HepG2 (cell line): ENCODE results near the gene JAGN1. TPM values are rescaled to one million over a fixed set of nuclear protein-coding genes. Genes with fewer than 3 reads are reported as not detected.

Experiments used
- KMT2A ChIP-seq: sonication (generic); formaldehyde crosslinking; IDR thresholded peaks from 2 replicates; pipeline ENCODE4 v1.4.0; 2020; ENCODE audit warnings: missing genetic modification reagents
- POLR2G ChIP-seq: fragments of 200-400 bp; formaldehyde crosslinking; IDR thresholded peaks from 2 replicates; pipeline ENCODE4 v1.6.1; 2018; ENCODE audit warnings: mild to moderate bottlenecking, low read depth, low read length, moderate library complexity
- SMARCC2 ChIP-seq: fragments of 450-650 bp; IDR thresholded peaks from 2 replicates; pipeline ENCODE4 v1.6.1; 2017; ENCODE audit warnings: antibody characterized with exemption, mild to moderate bottlenecking
- ZNF382 ChIP-seq: sonication (generic); formaldehyde crosslinking; IDR thresholded peaks from 2 replicates; pipeline ENCODE4 v1.5.0; 2020; ENCODE audit warnings: missing genetic modification reagents, mild to moderate bottlenecking, borderline replicate concordance
- ZNF644 ChIP-seq: IDR thresholded peaks from 2 replicates; pipeline ENCODE4 v1.6.1; 2016; ENCODE audit warnings: low read depth
- ZNF746 ChIP-seq: sonication (generic); formaldehyde crosslinking; IDR thresholded peaks from 2 replicates; pipeline ENCODE4 v1.8.0; 2022; ENCODE audit warnings: mild to moderate bottlenecking, missing genetic modification reagents
- ZNF747 ChIP-seq: sonication (generic); formaldehyde crosslinking; IDR thresholded peaks from 2 replicates; pipeline ENCODE4 v1.8.1; 2023; ENCODE audit warnings: missing genetic modification reagents, mild to moderate bottlenecking, borderline replicate concordance
- ZNF776 ChIP-seq: sonication (generic); formaldehyde crosslinking; IDR thresholded peaks from 2 replicates; pipeline ENCODE4 v1.4.0; 2020; ENCODE audit warnings: mild to moderate bottlenecking, missing genetic modification reagents
- polyA plus RNA-seq, 8 experiments: library from polyadenylated mRNA; depleted of rRNA in 3 of 8; stranded (reverse) in 7 of 8; unstranded in 1 of 8; fragments of >200 nt; fragmentation: Illumina TruSeq in 4 of 8; extraction: Trizol in 4 of 8; gene quantifications; 2 replicates each; pipeline versions ENCODE4 v1.2.1 to v1.2.3, GENCODE V29; 2011 to 2016; ENCODE audit warnings: low read depth in 4 of 8, missing spikeins in 1 of 8, mixed read lengths in 1 of 8; ENCODE audit not compliant: insufficient read depth in 1 of 8
- total RNA-seq, 5 experiments: library from RNA; depleted of rRNA; stranded (reverse); fragments of >200 nt; fragmentation: Illumina TruSeq; extraction: Trizol; gene quantifications; 2 replicates each; pipeline ENCODE4 v1.2.3, GENCODE V29; 2016; ENCODE audit warnings: low read depth in 1 of 5
- TF ChIP-seq, protein P1 (sequence below): sonication (generic); formaldehyde crosslinking; IDR thresholded peaks from 2 replicates; pipeline ENCODE4 v1.4.0; 2020; ENCODE audit warnings: mild to moderate bottlenecking, missing genetic modification reagents, borderline replicate concordance
- TF ChIP-seq, protein P2 (sequence below): IDR thresholded peaks from 2 replicates; pipeline ENCODE4 v1.6.1; 2016; ENCODE audit warnings: missing compliant biosample characterization, missing genetic modification reagents, borderline replicate concordance
- TF ChIP-seq, protein P3 (sequence below): sonication (generic); formaldehyde crosslinking; IDR thresholded peaks from 2 replicates; pipeline ENCODE4 v1.9.0; 2021; ENCODE audit warnings: missing genetic modification reagents, borderline replicate concordance
- TF ChIP-seq, protein P4 (sequence below): sonication (generic); formaldehyde crosslinking; IDR thresholded peaks from 2 replicates; pipeline ENCODE4 v1.4.0; 2020; ENCODE audit warnings: low read depth, missing genetic modification reagents
- TF ChIP-seq, protein P5 (sequence below): sonication (generic); formaldehyde crosslinking; IDR thresholded peaks from 2 replicates; pipeline ENCODE4 v1.4.0; 2020; ENCODE audit warnings: mild to moderate bottlenecking, low read depth, missing genetic modification reagents

Gene JAGN1
- total and polyA plus RNA-seq, 2 of the 13 experiments (the other 11 are each of a cell fraction or from before 2014, with no cell fraction given): 49.9 to 50.9 TPM

DNA sequence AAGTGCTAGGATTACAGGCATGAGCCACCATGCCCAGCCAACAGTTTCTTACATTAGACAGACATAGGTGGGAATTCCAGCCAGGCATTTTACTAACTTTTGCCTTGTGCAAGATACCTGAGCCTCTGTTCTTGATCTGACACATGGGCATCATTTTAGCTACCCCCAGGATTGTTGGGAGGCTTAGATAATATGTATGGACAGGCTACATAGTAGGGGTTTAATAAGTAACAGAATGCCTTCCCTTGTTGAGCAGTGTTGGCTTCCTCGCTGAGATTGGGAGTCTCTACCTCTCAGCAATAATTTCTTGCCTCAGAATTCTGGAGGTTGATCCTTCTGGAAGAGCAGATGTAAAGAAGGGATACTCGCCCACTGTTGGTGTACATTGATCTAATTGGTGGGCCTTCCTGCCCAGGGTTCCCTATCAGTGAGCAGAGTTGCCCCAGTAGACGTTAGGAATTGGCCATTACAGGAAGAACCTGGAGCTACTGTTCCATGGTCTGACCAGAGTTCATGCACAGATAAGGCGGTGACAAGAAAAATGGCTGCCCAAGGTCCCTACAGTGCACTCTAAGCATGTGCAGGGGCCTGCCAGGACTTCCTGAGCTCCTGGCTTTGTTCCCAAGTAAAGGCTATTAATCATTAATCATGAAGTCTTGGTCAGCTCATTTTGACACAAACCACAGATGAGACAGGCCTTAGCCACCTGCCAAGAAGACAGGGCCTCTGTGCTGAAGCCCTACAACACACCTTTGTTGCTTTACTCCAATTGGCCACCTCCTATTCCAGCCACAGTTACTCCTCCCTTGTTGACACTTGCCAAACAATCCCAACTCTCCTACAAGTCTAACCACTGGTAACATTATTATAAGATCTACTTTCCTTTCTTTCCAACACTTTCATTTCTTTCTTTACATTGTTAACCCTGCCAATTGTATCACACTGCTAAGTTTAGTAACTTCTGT lies 7.3 kb downstream of the JAGN1 start (continued):
- TF ChIP-seq, protein P1, sequence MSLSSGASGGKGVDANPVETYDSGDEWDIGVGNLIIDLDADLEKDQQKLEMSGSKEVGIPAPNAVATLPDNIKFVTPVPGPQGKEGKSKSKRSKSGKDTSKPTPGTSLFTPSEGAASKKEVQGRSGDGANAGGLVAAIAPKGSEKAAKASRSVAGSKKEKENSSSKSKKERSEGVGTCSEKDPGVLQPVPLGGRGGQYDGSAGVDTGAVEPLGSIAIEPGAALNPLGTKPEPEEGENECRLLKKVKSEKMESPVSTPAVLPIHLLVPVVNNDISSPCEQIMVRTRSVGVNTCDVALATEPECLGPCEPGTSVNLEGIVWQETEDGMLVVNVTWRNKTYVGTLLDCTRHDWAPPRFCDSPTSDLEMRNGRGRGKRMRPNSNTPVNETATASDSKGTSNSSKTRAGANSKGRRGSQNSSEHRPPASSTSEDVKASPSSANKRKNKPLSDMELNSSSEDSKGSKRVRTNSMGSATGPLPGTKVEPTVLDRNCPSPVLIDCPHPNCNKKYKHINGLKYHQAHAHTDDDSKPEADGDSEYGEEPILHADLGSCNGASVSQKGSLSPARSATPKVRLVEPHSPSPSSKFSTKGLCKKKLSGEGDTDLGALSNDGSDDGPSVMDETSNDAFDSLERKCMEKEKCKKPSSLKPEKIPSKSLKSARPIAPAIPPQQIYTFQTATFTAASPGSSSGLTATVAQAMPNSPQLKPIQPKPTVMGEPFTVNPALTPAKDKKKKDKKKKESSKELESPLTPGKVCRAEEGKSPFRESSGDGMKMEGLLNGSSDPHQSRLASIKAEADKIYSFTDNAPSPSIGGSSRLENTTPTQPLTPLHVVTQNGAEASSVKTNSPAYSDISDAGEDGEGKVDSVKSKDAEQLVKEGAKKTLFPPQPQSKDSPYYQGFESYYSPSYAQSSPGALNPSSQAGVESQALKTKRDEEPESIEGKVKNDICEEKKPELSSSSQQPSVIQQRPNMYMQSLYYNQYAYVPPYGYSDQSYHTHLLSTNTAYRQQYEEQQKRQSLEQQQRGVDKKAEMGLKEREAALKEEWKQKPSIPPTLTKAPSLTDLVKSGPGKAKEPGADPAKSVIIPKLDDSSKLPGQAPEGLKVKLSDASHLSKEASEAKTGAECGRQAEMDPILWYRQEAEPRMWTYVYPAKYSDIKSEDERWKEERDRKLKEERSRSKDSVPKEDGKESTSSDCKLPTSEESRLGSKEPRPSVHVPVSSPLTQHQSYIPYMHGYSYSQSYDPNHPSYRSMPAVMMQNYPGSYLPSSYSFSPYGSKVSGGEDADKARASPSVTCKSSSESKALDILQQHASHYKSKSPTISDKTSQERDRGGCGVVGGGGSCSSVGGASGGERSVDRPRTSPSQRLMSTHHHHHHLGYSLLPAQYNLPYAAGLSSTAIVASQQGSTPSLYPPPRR (CRISPR knock-in tag): peak; percentile 56; the same call in 1 of the 2 replicates
- TF ChIP-seq ZNF382 (CRISPR knock-in tag) (no peak), POLR2G (peak; percentile 85), KMT2A (CRISPR knock-in tag) (0 out of 2 replicates have a peak, but pooled peaks have one; percentile 3), ZNF776 (CRISPR knock-in tag) (0 out of 2 replicates have a peak, but pooled peaks have one; percentile 11), ZNF644 (peak; percentile 73; the same call in 1 of the 2 replicates), ZNF747 (CRISPR knock-in tag) (peak; percentile 45; the same call in 1 of the 2 replicates), ZNF746 (CRISPR knock-in tag) (peak; percentile 21; the same call in 1 of the 2 replicates), SMARCC2 (no peak)
- TF ChIP-seq, protein P2, sequence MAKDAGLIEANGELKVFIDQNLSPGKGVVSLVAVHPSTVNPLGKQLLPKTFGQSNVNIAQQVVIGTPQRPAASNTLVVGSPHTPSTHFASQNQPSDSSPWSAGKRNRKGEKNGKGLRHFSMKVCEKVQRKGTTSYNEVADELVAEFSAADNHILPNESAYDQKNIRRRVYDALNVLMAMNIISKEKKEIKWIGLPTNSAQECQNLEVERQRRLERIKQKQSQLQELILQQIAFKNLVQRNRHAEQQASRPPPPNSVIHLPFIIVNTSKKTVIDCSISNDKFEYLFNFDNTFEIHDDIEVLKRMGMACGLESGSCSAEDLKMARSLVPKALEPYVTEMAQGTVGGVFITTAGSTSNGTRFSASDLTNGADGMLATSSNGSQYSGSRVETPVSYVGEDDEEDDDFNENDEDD (CRISPR knock-in tag): peak; percentile 13; the same call in 1 of the 2 replicates
- TF ChIP-seq, protein P3, sequence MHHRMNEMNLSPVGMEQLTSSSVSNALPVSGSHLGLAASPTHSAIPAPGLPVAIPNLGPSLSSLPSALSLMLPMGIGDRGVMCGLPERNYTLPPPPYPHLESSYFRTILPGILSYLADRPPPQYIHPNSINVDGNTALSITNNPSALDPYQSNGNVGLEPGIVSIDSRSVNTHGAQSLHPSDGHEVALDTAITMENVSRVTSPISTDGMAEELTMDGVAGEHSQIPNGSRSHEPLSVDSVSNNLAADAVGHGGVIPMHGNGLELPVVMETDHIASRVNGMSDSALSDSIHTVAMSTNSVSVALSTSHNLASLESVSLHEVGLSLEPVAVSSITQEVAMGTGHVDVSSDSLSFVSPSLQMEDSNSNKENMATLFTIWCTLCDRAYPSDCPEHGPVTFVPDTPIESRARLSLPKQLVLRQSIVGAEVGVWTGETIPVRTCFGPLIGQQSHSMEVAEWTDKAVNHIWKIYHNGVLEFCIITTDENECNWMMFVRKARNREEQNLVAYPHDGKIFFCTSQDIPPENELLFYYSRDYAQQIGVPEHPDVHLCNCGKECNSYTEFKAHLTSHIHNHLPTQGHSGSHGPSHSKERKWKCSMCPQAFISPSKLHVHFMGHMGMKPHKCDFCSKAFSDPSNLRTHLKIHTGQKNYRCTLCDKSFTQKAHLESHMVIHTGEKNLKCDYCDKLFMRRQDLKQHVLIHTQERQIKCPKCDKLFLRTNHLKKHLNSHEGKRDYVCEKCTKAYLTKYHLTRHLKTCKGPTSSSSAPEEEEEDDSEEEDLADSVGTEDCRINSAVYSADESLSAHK (CRISPR knock-in tag): no peak
- TF ChIP-seq, protein P4, sequence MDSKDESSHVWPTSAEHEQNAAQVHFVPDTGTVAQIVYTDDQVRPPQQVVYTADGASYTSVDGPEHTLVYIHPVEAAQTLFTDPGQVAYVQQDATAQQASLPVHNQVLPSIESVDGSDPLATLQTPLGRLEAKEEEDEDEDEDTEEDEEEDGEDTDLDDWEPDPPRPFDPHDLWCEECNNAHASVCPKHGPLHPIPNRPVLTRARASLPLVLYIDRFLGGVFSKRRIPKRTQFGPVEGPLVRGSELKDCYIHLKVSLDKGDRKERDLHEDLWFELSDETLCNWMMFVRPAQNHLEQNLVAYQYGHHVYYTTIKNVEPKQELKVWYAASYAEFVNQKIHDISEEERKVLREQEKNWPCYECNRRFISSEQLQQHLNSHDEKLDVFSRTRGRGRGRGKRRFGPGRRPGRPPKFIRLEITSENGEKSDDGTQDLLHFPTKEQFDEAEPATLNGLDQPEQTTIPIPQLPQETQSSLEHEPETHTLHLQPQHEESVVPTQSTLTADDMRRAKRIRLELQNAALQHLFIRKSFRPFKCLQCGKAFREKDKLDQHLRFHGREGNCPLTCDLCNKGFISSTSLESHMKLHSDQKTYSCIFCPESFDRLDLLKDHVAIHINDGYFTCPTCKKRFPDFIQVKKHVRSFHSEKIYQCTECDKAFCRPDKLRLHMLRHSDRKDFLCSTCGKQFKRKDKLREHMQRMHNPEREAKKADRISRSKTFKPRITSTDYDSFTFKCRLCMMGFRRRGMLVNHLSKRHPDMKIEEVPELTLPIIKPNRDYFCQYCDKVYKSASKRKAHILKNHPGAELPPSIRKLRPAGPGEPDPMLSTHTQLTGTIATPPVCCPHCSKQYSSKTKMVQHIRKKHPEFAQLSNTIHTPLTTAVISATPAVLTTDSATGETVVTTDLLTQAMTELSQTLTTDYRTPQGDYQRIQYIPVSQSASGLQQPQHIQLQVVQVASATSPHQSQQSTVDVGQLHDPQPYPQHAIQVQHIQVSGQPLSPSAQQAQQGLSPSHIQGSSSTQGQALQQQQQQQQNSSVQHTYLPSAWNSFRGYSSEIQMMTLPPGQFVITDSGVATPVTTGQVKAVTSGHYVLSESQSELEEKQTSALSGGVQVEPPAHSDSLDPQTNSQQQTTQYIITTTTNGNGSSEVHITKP (CRISPR knock-in tag): peak; percentile 63; the same call in 1 of the 2 replicates
- TF ChIP-seq, protein P5, sequence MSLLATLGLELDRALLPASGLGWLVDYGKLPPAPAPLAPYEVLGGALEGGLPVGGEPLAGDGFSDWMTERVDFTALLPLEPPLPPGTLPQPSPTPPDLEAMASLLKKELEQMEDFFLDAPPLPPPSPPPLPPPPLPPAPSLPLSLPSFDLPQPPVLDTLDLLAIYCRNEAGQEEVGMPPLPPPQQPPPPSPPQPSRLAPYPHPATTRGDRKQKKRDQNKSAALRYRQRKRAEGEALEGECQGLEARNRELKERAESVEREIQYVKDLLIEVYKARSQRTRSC (CRISPR knock-in tag): peak; percentile 26; the same call in 1 of the 2 replicates
